ENCODE measurements around the gene WDR33. TPM values are rescaled to one million over a fixed set of nuclear protein-coding genes. Genes with fewer than 3 reads are reported as not detected.

WDR33 gene
- total RNA-seq, 1 donor from 2014 or later = 54.7 TPM

DNA sequence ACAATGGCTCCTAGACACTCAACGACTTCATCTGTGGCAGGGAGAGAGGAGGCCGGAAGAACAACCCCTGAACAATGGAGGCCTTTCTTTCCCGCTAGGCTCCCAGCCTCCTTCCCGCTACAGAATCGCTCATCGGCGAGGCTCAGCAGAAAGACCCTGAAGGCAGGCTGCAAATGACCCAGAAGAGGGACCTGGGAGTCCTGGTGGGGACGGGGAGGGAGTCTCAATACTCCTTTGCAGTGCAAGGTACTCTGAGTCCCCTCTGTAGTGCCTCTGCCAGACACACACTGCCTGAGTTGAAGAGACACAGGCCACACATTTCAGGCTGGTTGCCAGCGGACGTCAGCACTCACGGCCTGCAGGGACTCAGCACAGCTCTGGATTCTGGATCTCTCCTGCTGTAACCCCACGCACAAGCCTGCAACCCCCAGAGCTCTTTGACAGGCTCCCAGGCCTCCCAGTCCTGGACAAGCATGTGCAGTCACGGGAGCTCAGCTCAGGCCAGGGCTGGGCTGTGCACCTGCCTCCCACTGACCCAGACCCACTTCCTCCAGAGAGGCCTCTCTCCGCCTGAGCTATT is 158.9 kb downstream of the WDR33 start:
- Mint-ChIP-seq H3K27me3 (peaks cover 3% of the 10 kb centered on the region), H3K4me1 (ENCODE audit: unreplicated experiment) (peaks cover 14% of the 10 kb centered on the region), H3K4me3 (no peak overlapping the region), H3K27ac (no peak overlapping the region), H3K9me3 (no peaks in the 10 kb centered on the region), H3K36me3 (no peaks in the 10 kb centered on the region)
- TF ChIP-seq, protein P1, sequence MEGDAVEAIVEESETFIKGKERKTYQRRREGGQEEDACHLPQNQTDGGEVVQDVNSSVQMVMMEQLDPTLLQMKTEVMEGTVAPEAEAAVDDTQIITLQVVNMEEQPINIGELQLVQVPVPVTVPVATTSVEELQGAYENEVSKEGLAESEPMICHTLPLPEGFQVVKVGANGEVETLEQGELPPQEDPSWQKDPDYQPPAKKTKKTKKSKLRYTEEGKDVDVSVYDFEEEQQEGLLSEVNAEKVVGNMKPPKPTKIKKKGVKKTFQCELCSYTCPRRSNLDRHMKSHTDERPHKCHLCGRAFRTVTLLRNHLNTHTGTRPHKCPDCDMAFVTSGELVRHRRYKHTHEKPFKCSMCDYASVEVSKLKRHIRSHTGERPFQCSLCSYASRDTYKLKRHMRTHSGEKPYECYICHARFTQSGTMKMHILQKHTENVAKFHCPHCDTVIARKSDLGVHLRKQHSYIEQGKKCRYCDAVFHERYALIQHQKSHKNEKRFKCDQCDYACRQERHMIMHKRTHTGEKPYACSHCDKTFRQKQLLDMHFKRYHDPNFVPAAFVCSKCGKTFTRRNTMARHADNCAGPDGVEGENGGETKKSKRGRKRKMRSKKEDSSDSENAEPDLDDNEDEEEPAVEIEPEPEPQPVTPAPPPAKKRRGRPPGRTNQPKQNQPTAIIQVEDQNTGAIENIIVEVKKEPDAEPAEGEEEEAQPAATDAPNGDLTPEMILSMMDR (conservative IDR thresholded peaks at IDR 0.05) = no peak
- DNase-seq (ENCODE audit: extremely low spot score, unreplicated experiment) = no peak

DNA sequence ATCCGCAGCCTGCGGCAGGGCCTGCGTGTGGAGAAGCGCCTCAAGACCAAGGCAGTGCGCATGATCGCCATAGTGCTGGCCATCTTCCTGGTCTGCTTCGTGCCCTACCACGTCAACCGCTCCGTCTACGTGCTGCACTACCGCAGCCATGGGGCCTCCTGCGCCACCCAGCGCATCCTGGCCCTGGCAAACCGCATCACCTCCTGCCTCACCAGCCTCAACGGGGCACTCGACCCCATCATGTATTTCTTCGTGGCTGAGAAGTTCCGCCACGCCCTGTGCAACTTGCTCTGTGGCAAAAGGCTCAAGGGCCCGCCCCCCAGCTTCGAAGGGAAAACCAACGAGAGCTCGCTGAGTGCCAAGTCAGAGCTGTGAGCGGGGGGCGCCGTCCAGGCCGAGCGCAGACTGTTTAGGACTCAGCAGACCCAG is 159.6 kb downstream of the WDR33 start:
- no peak for DNase-seq (ENCODE audit: extremely low spot score, unreplicated experiment)
- peaks cover 14% of the 10 kb centered on the region for H3K4me1 Mint-ChIP-seq (ENCODE audit: unreplicated experiment)
- no peaks in the 10 kb centered on the region for H3K36me3 Mint-ChIP-seq
- H3K27me3 Mint-ChIP-seq = peaks cover 3% of the 10 kb centered on the region
- H3K27ac Mint-ChIP-seq = no peak overlapping the region
- no peak overlapping the region for H3K4me3 Mint-ChIP-seq
- TF ChIP-seq, protein P1 (conservative IDR thresholded peaks at IDR 0.05) = no peak
- no peaks in the 10 kb centered on the region for H3K9me3 Mint-ChIP-seq

Other genes starting within 250 kb of the WDR33 start
- 0.19 TPM in 1 of 2 replicates, not detected in the other for gene GPR17, start 165.0 kb downstream of the WDR33 start, total RNA-seq (ENCODE audit: low replicate concordance)
- gene LIMS2, start 135.6 kb downstream of the WDR33 start, total RNA-seq (ENCODE audit: low replicate concordance) = 13.1 and 20.5 TPM in 2 replicates
- 10.7 and 12.5 TPM in 2 replicates for gene SFT2D3, start 109.7 kb downstream of the WDR33 start, total RNA-seq (ENCODE audit: low replicate concordance)
- 36.0 and 52.6 TPM in 2 replicates for gene POLR2D, start 47.0 kb upstream of the WDR33 start, total RNA-seq (ENCODE audit: low replicate concordance)
- gene AMMECR1L, start 74.8 kb upstream of the WDR33 start, total RNA-seq (ENCODE audit: low replicate concordance) = 20.1 and 21.9 TPM in 2 replicates
- gene SAP130, start 216.9 kb upstream of the WDR33 start, total RNA-seq (ENCODE audit: low replicate concordance) = 27.6 and 41.9 TPM in 2 replicates